ENCODE results near the gene GLMP.
"Not testable (repeated sequence)": the region's sequence is repeated elsewhere in the genome, so short reads cannot be mapped to it uniquely, and the experiment has no call there.

The GLMP gene, protein sequence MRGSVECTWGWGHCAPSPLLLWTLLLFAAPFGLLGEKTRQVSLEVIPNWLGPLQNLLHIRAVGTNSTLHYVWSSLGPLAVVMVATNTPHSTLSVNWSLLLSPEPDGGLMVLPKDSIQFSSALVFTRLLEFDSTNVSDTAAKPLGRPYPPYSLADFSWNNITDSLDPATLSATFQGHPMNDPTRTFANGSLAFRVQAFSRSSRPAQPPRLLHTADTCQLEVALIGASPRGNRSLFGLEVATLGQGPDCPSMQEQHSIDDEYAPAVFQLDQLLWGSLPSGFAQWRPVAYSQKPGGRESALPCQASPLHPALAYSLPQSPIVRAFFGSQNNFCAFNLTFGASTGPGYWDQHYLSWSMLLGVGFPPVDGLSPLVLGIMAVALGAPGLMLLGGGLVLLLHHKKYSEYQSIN

DNA sequence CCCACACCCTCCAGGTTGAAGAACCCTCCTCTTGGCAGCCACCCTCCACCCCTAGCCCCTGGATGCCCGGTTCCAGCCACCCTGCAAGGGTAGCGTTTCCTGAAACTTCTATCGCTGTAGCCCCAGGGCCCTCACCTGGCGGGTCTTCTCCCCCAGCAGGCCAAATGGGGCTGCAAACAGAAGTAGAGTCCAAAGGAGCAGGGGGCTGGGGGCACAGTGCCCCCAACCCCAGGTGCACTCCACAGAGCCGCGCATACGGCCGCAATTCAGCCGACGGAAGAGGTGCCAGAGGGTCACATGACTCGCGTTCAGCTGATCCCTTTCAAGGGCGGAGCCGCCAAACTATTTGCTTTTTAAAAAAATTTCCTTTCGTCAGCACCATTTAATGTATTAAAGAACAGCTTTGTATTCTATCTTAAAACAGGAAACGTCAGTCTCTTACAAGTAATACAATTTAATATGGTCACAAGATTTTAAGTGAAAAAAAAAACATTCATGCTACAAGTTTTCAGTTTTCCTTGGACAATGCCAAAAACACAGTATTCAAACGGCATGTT lies at the start of gene GLMP:
TSS of gene GLMP (minus strand) at position 289 of the 557 bp plus-strand sequence. CDS start at position 255, 34 bp downstream.
- peaks cover 0 to 9% of the 10 kb centered on the region in 2 donors for H3K36me3 ChIP-seq (ENCODE audit: control insufficient read depth in 2 of 2, insufficient read depth in 2 of 2, low read length in 2 of 2)
- H3K27me3 ChIP-seq (ENCODE audit: control insufficient read depth in 2 of 2, insufficient read depth in 2 of 2, low read length in 2 of 2): no peaks in the 10 kb centered on the region
- H3K4me1 ChIP-seq (ENCODE audit: control insufficient read depth in 2 of 2, insufficient read depth in 2 of 2, low read length in 2 of 2): peaks cover 14% of the 10 kb centered on the region in 2 donors
- no peak within 1 kb of the TSS for H3K27ac ChIP-seq (ENCODE audit: low read depth in 2 of 2, low read length in 2 of 2)
- H3K9ac ChIP-seq (ENCODE audit: low read depth in 1 of 2, low read length in 2 of 2): peak within 1 kb of the TSS; percentile 81 to 88
- H3K9me3 ChIP-seq (ENCODE audit: control insufficient read depth in 2 of 2, low read length in 2 of 2): no peaks in the 10 kb centered on the region
- H3K4me3 ChIP-seq (ENCODE audit: low read length in 2 of 2): peak within 1 kb of the TSS; percentile 75 to 90

DNA sequence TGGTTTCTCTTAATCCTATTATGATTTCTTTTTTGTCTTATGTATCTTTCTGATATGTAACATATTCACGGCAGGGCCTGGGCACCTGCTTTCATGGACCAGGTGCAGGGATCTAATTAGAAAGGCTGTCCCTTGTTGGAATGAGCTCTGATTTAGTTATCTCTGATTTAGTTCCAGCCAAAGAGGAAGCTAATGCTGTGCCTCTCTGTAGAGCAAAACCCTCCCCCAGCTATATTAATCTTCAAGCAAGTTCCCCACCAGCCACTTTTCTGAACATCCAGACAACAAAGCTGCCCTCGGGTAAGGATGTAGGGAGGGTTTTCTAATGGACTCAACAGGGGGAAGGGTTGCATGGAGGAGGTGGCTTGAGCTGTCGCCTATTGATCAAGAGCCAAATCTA lies 48.9 kb upstream of the GLMP start:
- Histone ChIP-seq H3K27me3 (ENCODE audit: control insufficient read depth in 2 of 2, insufficient read depth in 2 of 2, low read length in 2 of 2) (peaks cover 0 to 2% of the 10 kb centered on the region in 2 donors), H3K27ac (ENCODE audit: low read depth in 2 of 2, low read length in 2 of 2) (no peak overlapping the region), H3K9me3 (ENCODE audit: control insufficient read depth in 2 of 2, low read length in 2 of 2) (no peaks in the 10 kb centered on the region), H3K4me1 (ENCODE audit: control insufficient read depth in 2 of 2, insufficient read depth in 2 of 2, low read length in 2 of 2) (no peaks in the 10 kb centered on the region), H3K36me3 (ENCODE audit: control insufficient read depth in 2 of 2, insufficient read depth in 2 of 2, low read length in 2 of 2) (no peaks in the 10 kb centered on the region), H3K9ac (ENCODE audit: low read depth in 1 of 2, low read length in 2 of 2) (no peak overlapping the region), H3K4me3 (ENCODE audit: low read length in 2 of 2) (no peak overlapping the region)

- H3K4me3 ChIP-seq (ENCODE audit: low read length in 2 of 2): no peak overlapping the region
- no peak overlapping the region for H3K9ac ChIP-seq (ENCODE audit: low read depth in 1 of 2, low read length in 2 of 2)
- no peaks in the 10 kb centered on the region for H3K36me3 ChIP-seq (ENCODE audit: control insufficient read depth in 2 of 2, insufficient read depth in 2 of 2, low read length in 2 of 2)
- H3K4me1 ChIP-seq (ENCODE audit: control insufficient read depth in 2 of 2, insufficient read depth in 2 of 2, low read length in 2 of 2): peaks cover 2% of the 10 kb centered on the region in 2 donors
- H3K27me3 ChIP-seq (ENCODE audit: control insufficient read depth in 2 of 2, insufficient read depth in 2 of 2, low read length in 2 of 2): no peaks in the 10 kb centered on the region
- no peak overlapping the region for H3K27ac ChIP-seq (ENCODE audit: low read depth in 2 of 2, low read length in 2 of 2)
- H3K9me3 ChIP-seq (ENCODE audit: control insufficient read depth in 2 of 2, low read length in 2 of 2): no peaks in the 10 kb centered on the region
Measured at GRCh38 chr1:156342166-156342955, 46.9 kb upstream of the GLMP start.

- peak within 1 kb of the TSS; percentile 79 to 86 for H3K27ac ChIP-seq (ENCODE audit: low read depth in 2 of 2, low read length in 2 of 2)
- H3K9me3 ChIP-seq (ENCODE audit: control insufficient read depth in 2 of 2, low read length in 2 of 2): no peaks in the 10 kb centered on the region
- H3K4me1 ChIP-seq (ENCODE audit: control insufficient read depth in 2 of 2, insufficient read depth in 2 of 2, low read length in 2 of 2): peaks cover 9 to 13% of the 10 kb centered on the region in 2 donors
- H3K9ac ChIP-seq (ENCODE audit: low read depth in 1 of 2, low read length in 2 of 2): peak within 1 kb of the TSS; percentile 74 to 88
- peak within 1 kb of the TSS; percentile 97 to 99 for H3K4me3 ChIP-seq (ENCODE audit: low read length in 2 of 2)
- no peaks in the 10 kb centered on the region for H3K27me3 ChIP-seq (ENCODE audit: control insufficient read depth in 2 of 2, insufficient read depth in 2 of 2, low read length in 2 of 2)
- H3K36me3 ChIP-seq (ENCODE audit: control insufficient read depth in 2 of 2, insufficient read depth in 2 of 2, low read length in 2 of 2): peaks cover 18 to 19% of the 10 kb centered on the region in 2 donors
Measured at GRCh38 chr1:156338180-156338976, 42.9 kb upstream of the GLMP start, which contains the start of the genes CCT3 and TSACC. Gene CCT3, minus strand, starts transcription at chr1:156338292. Its CDS starts 108 bp downstream, at chr1:156338184. Gene TSACC, plus strand, starts transcription at chr1:156338526. Its CDS starts 1,232 bp downstream, at chr1:156339758.

DNA sequence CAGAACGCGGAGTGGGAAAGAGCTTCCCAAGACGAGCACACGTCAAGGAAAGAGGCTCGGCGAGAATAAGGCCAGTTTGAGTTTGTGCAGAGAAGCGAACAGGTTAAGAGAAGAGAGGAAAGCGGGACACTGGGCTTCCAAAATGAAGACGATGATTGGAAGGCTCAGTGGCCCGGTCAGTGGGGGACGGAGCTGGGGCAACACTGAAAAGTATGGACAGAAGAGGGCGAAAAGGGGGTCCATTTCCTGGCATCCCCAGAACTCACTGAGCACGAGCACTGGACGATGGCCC lies 42.4 kb upstream of the GLMP start:
- peak overlapping the region; percentile 97 to 99 for H3K4me3 ChIP-seq (ENCODE audit: low read length in 2 of 2)
- peak overlapping the region; percentile 1 to 75 for H3K27ac ChIP-seq (ENCODE audit: low read depth in 2 of 2, low read length in 2 of 2)
- peaks cover 23% of the 10 kb centered on the region in 2 donors for H3K36me3 ChIP-seq (ENCODE audit: control insufficient read depth in 2 of 2, insufficient read depth in 2 of 2, low read length in 2 of 2)
- H3K9me3 ChIP-seq (ENCODE audit: control insufficient read depth in 2 of 2, low read length in 2 of 2): no peaks in the 10 kb centered on the region
- peak overlapping the region; percentile 44 to 88 for H3K9ac ChIP-seq (ENCODE audit: low read depth in 1 of 2, low read length in 2 of 2)
- peaks cover 9 to 13% of the 10 kb centered on the region in 2 donors for H3K4me1 ChIP-seq (ENCODE audit: control insufficient read depth in 2 of 2, insufficient read depth in 2 of 2, low read length in 2 of 2)
- no peaks in the 10 kb centered on the region for H3K27me3 ChIP-seq (ENCODE audit: control insufficient read depth in 2 of 2, insufficient read depth in 2 of 2, low read length in 2 of 2)

DNA sequence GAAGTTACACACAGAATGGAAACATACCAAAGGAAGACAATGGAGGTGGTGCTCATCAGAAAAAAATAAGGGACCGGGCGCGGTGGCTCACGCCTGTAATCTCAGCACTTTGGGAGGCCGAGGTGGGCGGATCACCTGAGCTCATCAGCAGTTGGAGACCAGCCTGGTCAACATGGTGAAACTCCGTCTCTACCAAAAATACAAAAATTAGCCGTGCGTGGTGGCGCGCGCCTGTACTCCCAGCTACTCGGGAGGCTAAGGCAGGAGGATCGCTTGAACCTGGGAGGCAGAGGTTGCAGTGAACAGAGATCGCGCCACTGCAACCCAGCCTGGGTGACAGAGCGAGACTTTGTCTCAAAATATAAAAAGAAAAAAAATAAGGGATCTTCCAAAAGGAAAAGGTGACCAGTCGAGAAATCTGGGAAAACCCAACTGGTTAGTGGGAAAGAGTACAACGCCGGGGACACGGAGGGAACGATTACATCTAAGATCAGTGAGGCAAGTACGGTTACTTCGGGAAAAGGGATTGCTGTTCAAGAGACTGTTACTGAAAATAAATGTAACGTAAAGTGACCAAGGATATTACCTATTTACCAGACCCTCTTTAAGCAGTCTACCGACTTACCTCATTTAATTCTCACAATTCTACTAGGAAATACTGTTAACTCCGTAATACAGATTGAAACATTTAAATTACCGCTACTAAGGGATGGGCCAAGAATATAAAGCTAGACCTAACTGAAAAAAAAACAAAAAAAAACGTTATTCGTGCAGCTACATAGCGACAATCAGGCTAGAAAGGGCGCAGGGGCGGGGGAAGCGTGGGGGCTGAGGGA lies 41.8 kb upstream of the GLMP start:
- Histone ChIP-seq H3K4me1 (ENCODE audit: control insufficient read depth in 2 of 2, insufficient read depth in 2 of 2, low read length in 2 of 2) (peaks cover 9 to 13% of the 10 kb centered on the region in 2 donors), H3K9ac (ENCODE audit: low read depth in 1 of 2, low read length in 2 of 2) (peak overlapping the region; percentile 44 to 88), H3K4me3 (ENCODE audit: low read length in 2 of 2) (peak overlapping the region; percentile 97 to 99), H3K9me3 (ENCODE audit: control insufficient read depth in 2 of 2, low read length in 2 of 2) (no peaks in the 10 kb centered on the region), H3K27me3 (ENCODE audit: control insufficient read depth in 2 of 2, insufficient read depth in 2 of 2, low read length in 2 of 2) (no peaks in the 10 kb centered on the region), H3K36me3 (ENCODE audit: control insufficient read depth in 2 of 2, insufficient read depth in 2 of 2, low read length in 2 of 2) (peaks cover 27 to 28% of the 10 kb centered on the region in 2 donors), H3K27ac (ENCODE audit: low read depth in 2 of 2, low read length in 2 of 2) (peak overlapping the region; percentile 1 to 75)

- Histone ChIP-seq H3K4me1 (ENCODE audit: control insufficient read depth in 2 of 2, insufficient read depth in 2 of 2, low read length in 2 of 2) (peaks cover 9 to 13% of the 10 kb centered on the region in 2 donors), H3K9ac (ENCODE audit: low read depth in 1 of 2, low read length in 2 of 2) (peak overlapping the region in 1 of 2 donors; percentile 15), H3K4me3 (ENCODE audit: low read length in 2 of 2) (peak overlapping the region in 1 of 2 donors; percentile 17), H3K27ac (ENCODE audit: low read depth in 2 of 2, low read length in 2 of 2) (no peak overlapping the region), H3K27me3 (ENCODE audit: control insufficient read depth in 2 of 2, insufficient read depth in 2 of 2, low read length in 2 of 2) (no peaks in the 10 kb centered on the region), H3K9me3 (ENCODE audit: control insufficient read depth in 2 of 2, low read length in 2 of 2) (no peaks in the 10 kb centered on the region), H3K36me3 (ENCODE audit: control insufficient read depth in 2 of 2, insufficient read depth in 2 of 2, low read length in 2 of 2) (peaks cover 28 to 35% of the 10 kb centered on the region in 2 donors)
Measured at GRCh38 chr1:156336242-156336641, 40.8 kb upstream of the GLMP start.

- not testable (repeated sequence) for H3K27me3 ChIP-seq (ENCODE audit: control insufficient read depth in 2 of 2, insufficient read depth in 2 of 2, low read length in 2 of 2); H3K27ac ChIP-seq (ENCODE audit: low read depth in 2 of 2, low read length in 2 of 2); H3K9me3 ChIP-seq (ENCODE audit: control insufficient read depth in 2 of 2, low read length in 2 of 2); H3K9ac ChIP-seq (ENCODE audit: low read depth in 1 of 2, low read length in 2 of 2); H3K4me1 ChIP-seq (ENCODE audit: control insufficient read depth in 2 of 2, insufficient read depth in 2 of 2, low read length in 2 of 2); H3K4me3 ChIP-seq (ENCODE audit: low read length in 2 of 2)
- H3K36me3 ChIP-seq (ENCODE audit: control insufficient read depth in 2 of 2, insufficient read depth in 2 of 2, low read length in 2 of 2): peaks cover 38 to 52% of the 10 kb centered on the region in 2 donors
Measured at GRCh38 chr1:156323179-156323578, 27.7 kb upstream of the GLMP start.

DNA sequence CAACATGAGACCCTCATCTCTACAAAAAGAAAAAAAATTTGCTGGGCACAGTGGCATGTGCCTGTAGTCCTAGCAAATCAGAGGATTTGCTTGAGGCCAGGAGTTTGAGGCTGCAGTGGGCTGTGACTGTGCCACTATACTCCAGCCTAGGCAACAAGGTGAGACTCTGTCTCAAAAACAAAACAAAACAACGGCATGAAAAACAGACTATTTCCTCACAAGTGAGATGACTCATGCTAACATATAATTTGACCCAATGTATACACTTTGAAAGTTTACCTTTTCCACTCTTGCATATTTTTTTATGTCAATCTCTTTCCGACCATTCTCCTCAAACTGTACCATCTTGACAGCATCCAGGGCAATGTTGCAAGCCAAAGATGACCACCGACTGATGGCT lies 25.1 kb upstream of the GLMP start:
- H3K9ac ChIP-seq (ENCODE audit: low read depth in 1 of 2, low read length in 2 of 2): no peak overlapping the region
- no peak overlapping the region for H3K27ac ChIP-seq (ENCODE audit: low read depth in 2 of 2, low read length in 2 of 2)
- H3K27me3 ChIP-seq (ENCODE audit: control insufficient read depth in 2 of 2, insufficient read depth in 2 of 2, low read length in 2 of 2): no peaks in the 10 kb centered on the region
- peaks cover 56 to 72% of the 10 kb centered on the region in 2 donors for H3K36me3 ChIP-seq (ENCODE audit: control insufficient read depth in 2 of 2, insufficient read depth in 2 of 2, low read length in 2 of 2)
- H3K4me3 ChIP-seq (ENCODE audit: low read length in 2 of 2): no peak overlapping the region
- no peaks in the 10 kb centered on the region for H3K9me3 ChIP-seq (ENCODE audit: control insufficient read depth in 2 of 2, low read length in 2 of 2)
- H3K4me1 ChIP-seq (ENCODE audit: control insufficient read depth in 2 of 2, insufficient read depth in 2 of 2, low read length in 2 of 2): no peaks in the 10 kb centered on the region
